HEK293 (cell line): ENCODE data around the gene BMP6.

Source experiments
- CTCF ChIA-PET: fragments of 350-600 bp; formaldehyde crosslinking; extraction: SDS; loops from one replicate; lab custom pipeline; 2021; ENCODE audit warnings: antibody characterized with exemption; lab: Yijun Ruan, JAX
- POLR2A ChIA-PET: fragments of 300-600 bp; formaldehyde crosslinking; extraction: SDS; loops from one replicate; lab custom pipeline; 2020; ENCODE audit warnings: antibody characterized with exemption, inconsistent platforms; lab: Yijun Ruan, JAX
- H3K27ac ChIP-seq: fragments of 200-500 bp; sonication (Bioruptor generic); 2 replicates; pipeline ENCODE4 v1.5.1; 2014; ENCODE audit warnings: low read depth, low read length, control low read depth, inconsistent platforms; ENCODE audit errors: extremely low read depth
- H3K36me3 ChIP-seq, 2 experiments: fragments of 200-500 bp in 1 of 2; sonication (Bioruptor generic) in 1 of 2; 1 replicate in 1 of 2; 2 replicates in 1 of 2; pipeline ENCODE4 v1.5.1; 2014 to 2017; ENCODE audit warnings: inconsistent platforms in 2 of 2, low read length in 2 of 2; ENCODE audit not compliant: control insufficient read depth in 2 of 2, insufficient read depth in 1 of 2
- H3K4me1 ChIP-seq: fragments of 200-500 bp; sonication (Bioruptor generic); 2 replicates; pipeline ENCODE4 v1.5.1; 2014; ENCODE audit warnings: mild to moderate bottlenecking, low read length, inconsistent platforms; ENCODE audit not compliant: control insufficient read depth, insufficient read depth
- H3K4me3 ChIP-seq: 2 replicates; pipeline ENCODE4 v1.5.1; 2011; ENCODE audit warnings: low read depth, mild to moderate bottlenecking, control low read depth, low read length, moderate library complexity
- H3K9me3 ChIP-seq: fragments of 200-500 bp; sonication (Bioruptor generic); 2 replicates; pipeline ENCODE4 v1.5.1; 2014; ENCODE audit warnings: low read depth, low read length, inconsistent platforms; ENCODE audit not compliant: control insufficient read depth, insufficient read depth
- CTCF ChIP-seq: fragments of 450-650 bp; formaldehyde crosslinking; IDR thresholded peaks from 2 replicates; pipeline ENCODE4 v1.5.1; 2016; ENCODE audit warnings: missing biosample characterization, missing genetic modification characterization
- HOXD13 ChIP-seq: sonication (generic); formaldehyde crosslinking; IDR thresholded peaks from 2 replicates; pipeline ENCODE4 v1.8.0; 2022; ENCODE audit warnings: missing genetic modification reagents, borderline replicate concordance
- IKZF3 ChIP-seq: fragments of 450-650 bp; IDR thresholded peaks from 2 replicates; pipeline ENCODE4 v1.5.0; 2018; ENCODE audit warnings: missing biosample characterization, mild to moderate bottlenecking, missing genetic modification characterization, moderate library complexity
- OVOL3 ChIP-seq: fragments of 450-650 bp; formaldehyde crosslinking; IDR thresholded peaks from 2 replicates; pipeline ENCODE4 v1.5.1; 2016; ENCODE audit warnings: missing biosample characterization, missing genetic modification characterization
- PRDM6 ChIP-seq: fragments of 450-650 bp; formaldehyde crosslinking; IDR thresholded peaks from 2 replicates; pipeline ENCODE4 v1.5.1; 2017; ENCODE audit warnings: missing biosample characterization, missing genetic modification characterization
- TCF7L2 ChIP-seq: IDR thresholded peaks from 2 replicates; pipeline ENCODE4 v1.6.1; 2011; ENCODE audit warnings: low read depth, mild to moderate bottlenecking, inconsistent platforms, low read length, moderate library complexity, borderline replicate concordance
- YY1 ChIP-seq: fragments of 450-650 bp; formaldehyde crosslinking; IDR thresholded peaks from 2 replicates; pipeline ENCODE4 v1.5.1; 2018; ENCODE audit warnings: missing biosample characterization, missing genetic modification characterization
- YY2 ChIP-seq: fragments of 450-650 bp; formaldehyde crosslinking; IDR thresholded peaks from 2 replicates; pipeline ENCODE4 v1.5.1; 2016; ENCODE audit warnings: missing biosample characterization, missing genetic modification characterization
- ZBTB49 ChIP-seq: fragments of 450-650 bp; formaldehyde crosslinking; IDR thresholded peaks from 2 replicates; pipeline ENCODE4 v1.5.1; 2016; ENCODE audit warnings: missing biosample characterization, missing genetic modification characterization, low read depth
- ZNF10 ChIP-seq: fragments of 450-650 bp; formaldehyde crosslinking; IDR thresholded peaks from 2 replicates; pipeline ENCODE4 v1.5.1; 2017; ENCODE audit warnings: missing biosample characterization, missing genetic modification characterization
- ZNF140 ChIP-seq: fragments of 450-650 bp; formaldehyde crosslinking; IDR thresholded peaks from 2 replicates; pipeline ENCODE4 v1.5.1; 2016; ENCODE audit warnings: missing biosample characterization, missing genetic modification characterization
- ZNF26 ChIP-seq: fragments of 450-650 bp; formaldehyde crosslinking; IDR thresholded peaks from 2 replicates; pipeline ENCODE4 v1.5.1; 2016; ENCODE audit warnings: missing biosample characterization, missing genetic modification characterization
- ZNF266 ChIP-seq: fragments of 450-650 bp; formaldehyde crosslinking; IDR thresholded peaks from 2 replicates; pipeline ENCODE4 v1.5.1; 2016; ENCODE audit warnings: missing biosample characterization, missing genetic modification characterization, low read depth
- ZNF311 ChIP-seq: fragments of 450-650 bp; formaldehyde crosslinking; IDR thresholded peaks from 2 replicates; pipeline ENCODE4 v1.5.1; 2017; ENCODE audit warnings: missing biosample characterization, missing genetic modification characterization, borderline replicate concordance
- ZNF324 ChIP-seq: fragments of 450-650 bp; formaldehyde crosslinking; IDR thresholded peaks from 2 replicates; pipeline ENCODE4 v1.5.1; 2016; ENCODE audit warnings: missing biosample characterization, missing genetic modification characterization
- ZNF426 ChIP-seq: fragments of 450-650 bp; formaldehyde crosslinking; IDR thresholded peaks from 2 replicates; pipeline ENCODE4 v1.5.1; 2017; ENCODE audit warnings: missing biosample characterization, missing genetic modification characterization, mild to moderate bottlenecking, inconsistent platforms, moderate library complexity
- ZNF48 ChIP-seq: fragments of 450-650 bp; formaldehyde crosslinking; IDR thresholded peaks from 2 replicates; pipeline ENCODE4 v1.5.1; 2016; ENCODE audit warnings: missing biosample characterization, missing genetic modification characterization
- ZNF521 ChIP-seq: fragments of 450-650 bp; formaldehyde crosslinking; IDR thresholded peaks from 2 replicates; pipeline ENCODE4 v1.5.1; 2017; ENCODE audit warnings: missing biosample characterization, mild to moderate bottlenecking, missing genetic modification characterization
- ZNF549 ChIP-seq: fragments of 450-650 bp; IDR thresholded peaks from 2 replicates; pipeline ENCODE4 v1.5.1; 2018; ENCODE audit warnings: missing biosample characterization, missing genetic modification characterization, mild to moderate bottlenecking, inconsistent platforms, moderate library complexity
- ZNF558 ChIP-seq: fragments of 450-650 bp; formaldehyde crosslinking; IDR thresholded peaks from 2 replicates; pipeline ENCODE4 v1.5.1; 2016; ENCODE audit warnings: missing biosample characterization, missing genetic modification characterization
- ZNF560 ChIP-seq: fragments of 450-650 bp; formaldehyde crosslinking; IDR thresholded peaks from 2 replicates; pipeline ENCODE4 v1.5.1; 2017; ENCODE audit warnings: missing biosample characterization, missing genetic modification characterization, borderline replicate concordance
- ZNF624 ChIP-seq: fragments of 450-650 bp; formaldehyde crosslinking; IDR thresholded peaks from 2 replicates; pipeline ENCODE4 v1.5.1; 2017; ENCODE audit warnings: missing biosample characterization, missing genetic modification characterization
- ZNF776 ChIP-seq: fragments of 450-650 bp; formaldehyde crosslinking; IDR thresholded peaks from 2 replicates; pipeline ENCODE4 v1.5.0; 2017; ENCODE audit warnings: missing biosample characterization, missing genetic modification characterization, borderline replicate concordance
- ZNF791 ChIP-seq: fragments of 450-650 bp; formaldehyde crosslinking; IDR thresholded peaks from 2 replicates; pipeline ENCODE4 v1.5.1; 2016; ENCODE audit warnings: missing biosample characterization, missing genetic modification characterization

The BMP6 gene

GRCh38 chr6:7705483-7705882, 20.4 kb upstream of the BMP6 start (continued):
- TF ChIP-seq ZNF26 (tag by site-specific recombination) = no peak

GRCh38 chr6:7706269-7706668, 19.6 kb upstream of the BMP6 start:
- Histone ChIP-seq H3K4me1 (no peaks in the 10 kb centered on the region), H3K27ac (no peak overlapping the region), H3K9me3 (no peaks in the 10 kb centered on the region), H3K4me3 (no peak overlapping the region), H3K36me3 (no peaks in the 10 kb centered on the region)
- ChIA-PET POLR2A (no interaction called here), CTCF (interaction anchor here (0.6 to 1.4 kb wide), 2 partner anchors 13 to 211 kb away, joined by 3 to 4 read pairs; no protein-coding TSS in a partner anchor)
- TF ChIP-seq YY1 (tag by site-specific recombination) (no peak), OVOL3 (no peak), ZNF776 (no peak), ZNF324 (no peak), IKZF3 (tag by site-specific recombination) (no peak), ZNF311 (tag by site-specific recombination) (no peak), ZNF549 (tag by site-specific recombination) (no peak)

- no peak overlapping the region for H3K4me3 ChIP-seq
- no peak overlapping the region for H3K27ac ChIP-seq
- TF ChIP-seq ZBTB49 (tag by site-specific recombination) (no peak), ZNF791 (tag by site-specific recombination) (no peak)
- no peaks in the 10 kb centered on the region for H3K36me3 ChIP-seq
- no peaks in the 10 kb centered on the region for H3K4me1 ChIP-seq
- ChIA-PET CTCF (interaction anchor here (0.7 kb wide), 1 partner anchor 20 kb away, joined by 5 read pairs; no protein-coding TSS in a partner anchor), POLR2A (no interaction called here)
- H3K9me3 ChIP-seq = no peaks in the 10 kb centered on the region
These were observed 18.1 kb upstream of the BMP6 start for GRCh38 chr6:7707787-7708186.

GRCh38 chr6:7719364-7719850, 6.5 kb upstream of the BMP6 start:
- Histone ChIP-seq H3K4me3 (no peak overlapping the region), H3K36me3 (no peaks in the 10 kb centered on the region), H3K4me1 (no peaks in the 10 kb centered on the region), H3K27ac (no peak overlapping the region), H3K9me3 (no peaks in the 10 kb centered on the region)
- ChIA-PET POLR2A (interaction anchor here (0.7 kb wide), 2 partner anchors 9 to 91 kb away, joined by 4 to 5 read pairs; no protein-coding TSS in a partner anchor), CTCF (interaction anchor here (0.6 to 1.6 kb wide), 11 partner anchors 10 to 1023 kb away, joined by 3 to 12 read pairs (median 3); no protein-coding TSS in a partner anchor)
- TF ChIP-seq ZNF10 (tag by site-specific recombination) = no peak
- no peak for TF ChIP-seq PRDM6 (tag by site-specific recombination)
- TF ChIP-seq TCF7L2 = no peak
- no peak for TF ChIP-seq HOXD13 (CRISPR knock-in tag)
- TF ChIP-seq ZNF48 (tag by site-specific recombination) = no peak
- TF ChIP-seq ZNF521 (tag by site-specific recombination) = no peak
- no peak for TF ChIP-seq ZNF560 (tag by site-specific recombination)
- no peak for TF ChIP-seq ZNF624 (tag by site-specific recombination)
- no peak for TF ChIP-seq ZNF426 (tag by site-specific recombination)
- no peak for TF ChIP-seq ZNF558 (tag by site-specific recombination)
- no peak for TF ChIP-seq ZNF140 (tag by site-specific recombination)
- TF ChIP-seq YY2 (tag by site-specific recombination) = no peak
- TF ChIP-seq CTCF = no peak
- no peak for TF ChIP-seq ZNF266 (tag by site-specific recombination)
